SIG-M5 treated with dmso at 0.1 percent for 504 hours (cell line): ENCODE data around the gene PARP14.

Experiments
- DNase-seq: peaks from one replicate; lab custom pipeline; 2025; ENCODE audit not compliant: unreplicated experiment; lab: John Stamatoyannopoulos, UW

PARP14 gene

DNA sequence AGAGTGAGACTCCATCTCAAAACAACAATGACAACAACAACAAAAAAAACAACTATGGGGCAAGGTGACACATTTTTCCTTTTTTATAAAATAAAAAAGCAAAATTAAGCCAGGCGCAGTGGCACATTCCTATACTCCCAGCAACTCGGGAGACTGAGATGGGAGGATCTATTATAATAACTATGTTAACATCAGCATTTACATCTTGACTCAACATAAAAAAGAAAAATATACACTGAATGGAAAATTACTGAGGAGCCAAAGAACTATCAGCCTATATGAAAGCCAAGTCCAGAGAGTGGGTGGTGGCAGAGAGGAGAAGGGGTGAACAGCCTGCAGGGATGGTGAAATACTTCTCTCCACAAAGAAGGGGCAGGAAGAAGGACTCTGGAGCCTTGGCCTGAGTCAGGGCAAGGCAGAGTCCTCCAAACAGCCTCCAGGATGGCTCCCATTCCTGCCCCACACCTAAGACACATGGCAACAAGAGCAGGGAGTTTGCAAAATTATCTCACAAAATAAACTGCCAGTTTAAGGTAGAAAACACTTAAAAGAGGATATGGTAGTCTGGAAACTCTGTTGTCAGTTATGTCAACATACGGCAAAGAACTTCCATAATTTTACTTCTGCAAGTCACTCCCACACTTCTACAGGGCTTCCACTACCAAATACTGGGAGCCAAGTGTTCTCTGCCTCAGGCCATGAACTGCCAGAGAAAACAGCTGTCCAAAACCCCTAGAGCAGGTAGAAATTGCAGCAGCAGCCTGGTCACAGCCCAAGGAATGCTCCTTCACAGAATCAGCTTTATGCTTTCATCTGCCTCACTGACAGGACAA, 87.1 kb downstream of the PARP14 start:
- DNase-seq: no peak

DNA sequence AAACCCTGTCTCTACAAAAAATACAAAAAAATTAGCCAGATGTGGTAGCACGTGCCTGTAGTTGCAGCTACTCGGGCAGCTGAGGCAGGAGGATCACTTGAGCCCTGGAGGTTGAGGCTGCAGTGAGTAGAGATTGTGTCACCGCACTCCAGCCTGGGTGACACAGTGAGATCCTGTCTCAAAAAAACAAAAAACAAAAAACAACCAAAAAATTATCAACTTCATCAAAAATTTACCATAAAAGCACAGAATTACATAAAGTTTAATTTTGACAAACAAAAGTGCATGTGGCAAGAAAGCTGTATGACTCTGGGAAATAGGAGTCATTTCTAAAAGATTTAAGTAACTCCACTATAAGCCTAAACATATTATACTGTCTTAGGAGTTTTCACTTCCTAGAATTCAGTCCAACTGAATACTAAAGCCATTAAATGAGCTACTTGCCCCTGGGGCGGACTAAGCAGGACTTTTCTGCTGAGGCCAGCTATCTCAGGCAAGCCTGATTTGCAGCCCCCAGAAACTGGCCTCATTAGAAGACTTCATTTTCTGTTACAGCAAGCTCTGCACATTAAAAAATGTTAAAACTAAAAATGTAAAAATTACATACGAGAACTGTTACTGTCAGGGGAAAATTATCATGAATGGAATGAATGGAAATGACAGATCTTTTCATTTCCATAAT, 90.0 kb downstream of the PARP14 start:
- DNase-seq: no peak

DNA sequence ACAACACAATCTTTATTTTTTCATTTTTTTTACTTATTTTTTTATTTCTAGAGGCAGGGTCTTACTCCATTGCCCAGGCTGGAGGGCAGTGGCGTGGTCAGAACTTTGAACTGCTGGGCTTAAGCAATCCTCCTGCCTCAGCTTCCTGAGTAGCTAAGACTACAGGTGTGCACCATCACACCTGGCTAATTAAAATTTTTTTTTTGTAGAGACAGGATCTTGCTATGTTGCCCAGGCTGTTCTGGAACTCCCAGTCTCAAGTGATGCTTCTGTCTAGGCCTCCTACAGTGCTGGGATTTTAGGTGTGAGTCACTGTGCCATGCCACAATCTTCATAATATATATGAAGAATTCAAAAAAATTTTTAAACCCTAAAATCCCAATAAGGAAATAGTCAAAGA, 92.2 kb downstream of the PARP14 start:
- no peak for DNase-seq

DNA sequence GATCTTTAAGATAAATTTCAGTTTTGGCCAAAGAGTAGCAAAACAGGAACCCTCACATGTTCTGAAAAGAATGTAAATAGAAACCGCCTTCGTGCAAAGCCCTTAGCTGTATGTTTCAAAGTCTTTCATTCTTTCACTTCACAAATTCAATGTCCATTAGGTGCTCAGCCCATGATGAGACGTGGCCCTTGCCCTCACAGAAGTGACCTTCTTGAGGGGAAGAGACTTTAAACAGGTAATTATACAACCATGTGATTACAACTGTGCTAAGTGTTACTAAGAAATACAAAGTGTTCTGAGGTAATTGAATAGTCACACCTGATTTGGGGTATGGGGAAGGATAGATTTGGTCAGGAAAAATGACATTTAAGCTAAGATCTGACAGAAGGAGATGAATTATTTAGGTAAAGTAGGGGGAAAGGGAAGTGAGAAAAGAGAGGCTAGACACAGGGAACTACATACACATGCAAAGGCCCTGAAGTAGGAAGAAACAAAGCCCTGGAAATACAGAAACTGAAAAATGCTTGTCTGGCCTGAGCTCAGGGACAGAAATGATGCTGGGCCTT, 93.4 kb downstream of the PARP14 start:
- no peak for DNase-seq

DNA sequence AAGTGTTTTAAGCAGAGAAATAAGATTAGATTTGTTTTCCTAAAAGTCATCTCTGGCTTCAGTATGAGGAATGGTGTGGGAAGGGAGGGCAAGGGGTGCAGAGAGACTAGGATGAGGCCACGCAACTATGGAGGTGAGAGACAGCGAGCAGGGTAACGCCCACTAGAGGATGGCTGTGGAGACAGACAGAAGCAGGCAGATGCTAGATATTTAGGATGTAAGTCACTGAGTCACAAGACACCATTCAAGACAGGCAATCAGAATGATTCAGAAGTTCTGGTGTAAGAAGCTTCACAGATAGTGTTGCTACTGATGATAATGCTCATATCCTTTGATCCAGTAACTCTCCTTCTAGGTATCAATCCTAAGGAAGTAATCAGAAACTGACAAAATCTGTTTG, 93.9 kb downstream of the PARP14 start:
- DNase-seq: no peak

DNA sequence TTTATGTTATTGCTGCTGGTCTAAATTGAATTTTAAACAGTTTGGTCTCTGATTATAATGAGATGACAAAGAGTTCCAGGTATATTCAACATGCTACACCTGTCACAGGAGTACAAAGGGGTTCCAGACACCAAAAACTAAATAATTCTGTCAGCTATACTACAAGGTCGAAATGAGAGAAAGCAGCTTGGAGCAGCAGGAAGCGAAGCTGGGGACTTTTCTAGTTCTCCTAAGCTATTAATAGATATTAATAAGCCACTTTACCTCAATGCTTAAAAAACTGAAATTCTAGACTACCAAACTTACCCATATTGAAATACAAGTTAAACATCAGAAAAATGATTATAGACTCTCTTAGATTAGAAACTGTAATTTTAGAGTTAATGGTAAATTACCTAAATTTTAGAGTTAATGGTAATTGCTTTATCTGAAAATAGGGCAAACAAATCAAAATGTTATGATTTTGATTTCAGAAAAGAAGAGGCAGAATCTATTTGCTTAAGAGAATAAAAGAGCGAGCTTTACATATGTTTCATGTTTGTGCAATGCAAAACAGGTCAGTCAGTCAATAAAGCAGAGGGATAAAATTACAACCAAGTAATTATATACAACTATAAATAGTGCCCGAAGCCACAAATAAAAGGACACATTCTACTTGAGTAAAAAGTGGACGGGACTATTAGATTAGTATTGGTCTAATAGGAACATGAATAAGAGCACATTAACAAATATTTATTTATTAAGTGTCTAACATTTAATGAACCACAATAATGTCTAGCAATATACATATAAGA, 96.2 kb downstream of the PARP14 start:
- DNase-seq: no peak

DNA sequence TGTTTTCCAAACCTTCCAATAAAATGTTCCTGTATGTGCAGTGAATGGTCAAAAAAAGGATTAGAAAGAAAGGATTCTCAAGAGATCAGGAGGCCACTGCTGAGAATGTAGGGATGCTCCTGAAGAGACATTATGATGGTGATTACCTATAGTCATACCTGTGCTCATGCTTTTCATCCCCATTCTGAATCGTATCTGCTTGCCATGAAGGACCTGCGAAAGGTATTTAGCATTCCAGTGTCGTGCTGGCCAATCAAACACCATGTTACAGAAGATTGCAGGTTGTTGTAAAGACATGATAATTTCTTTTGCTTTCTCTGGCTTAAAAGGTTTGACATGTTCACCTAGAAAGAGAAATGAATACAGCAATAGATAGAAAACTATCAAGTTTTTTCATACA, 96.9 kb downstream of the PARP14 start:
- no peak for DNase-seq
